Measurements from ENCODE around the gene PDGFRB.

PDGFRB gene

GRCh38 chr5:150140830-150141229 lies 14.8 kb downstream of the PDGFRB start:
- peaks cover 8% of the 10 kb centered on the region for H3K4me1 ChIP-seq (ENCODE audit: control insufficient read depth, insufficient read depth, low read length)
- no peaks in the 10 kb centered on the region for H3K36me3 ChIP-seq (ENCODE audit: control insufficient read depth, insufficient read depth, low read length)
- no peaks in the 10 kb centered on the region for H3K9me3 ChIP-seq (ENCODE audit: control insufficient read depth, insufficient read depth, low read length)
- H3K27me3 ChIP-seq (ENCODE audit: control insufficient read depth, insufficient read depth, low read length): no peaks in the 10 kb centered on the region
- H3K4me3 ChIP-seq (ENCODE audit: low read depth, low read length): no peak overlapping the region
- no peak overlapping the region for H3K9ac ChIP-seq (ENCODE audit: low read depth, low read length)

- Histone ChIP-seq H3K4me1 (ENCODE audit: control insufficient read depth, insufficient read depth, low read length) (peaks cover 8% of the 10 kb centered on the region), H3K4me3 (ENCODE audit: low read depth, low read length) (no peak overlapping the region), H3K9me3 (ENCODE audit: control insufficient read depth, insufficient read depth, low read length) (no peaks in the 10 kb centered on the region), H3K9ac (ENCODE audit: low read depth, low read length) (no peak overlapping the region), H3K27me3 (ENCODE audit: control insufficient read depth, insufficient read depth, low read length) (peaks cover 12% of the 10 kb centered on the region), H3K36me3 (ENCODE audit: control insufficient read depth, insufficient read depth, low read length) (no peaks in the 10 kb centered on the region)
Observed at GRCh38 chr5:150139334-150139733, 16.3 kb downstream of the PDGFRB start.

- H3K9ac ChIP-seq (ENCODE audit: low read depth, low read length): no peak overlapping the region
- peaks cover 17% of the 10 kb centered on the region for H3K27me3 ChIP-seq (ENCODE audit: control insufficient read depth, insufficient read depth, low read length)
- H3K4me1 ChIP-seq (ENCODE audit: control insufficient read depth, insufficient read depth, low read length): peaks cover 5% of the 10 kb centered on the region
- H3K9me3 ChIP-seq (ENCODE audit: control insufficient read depth, insufficient read depth, low read length): no peaks in the 10 kb centered on the region
- H3K36me3 ChIP-seq (ENCODE audit: control insufficient read depth, insufficient read depth, low read length): no peaks in the 10 kb centered on the region
- H3K4me3 ChIP-seq (ENCODE audit: low read depth, low read length): no peak overlapping the region
Observed at GRCh38 chr5:150138551-150139265, 16.9 kb downstream of the PDGFRB start.

- no peaks in the 10 kb centered on the region for H3K9me3 ChIP-seq (ENCODE audit: control insufficient read depth, insufficient read depth, low read length)
- no peak overlapping the region for H3K4me3 ChIP-seq (ENCODE audit: low read depth, low read length)
- H3K36me3 ChIP-seq (ENCODE audit: control insufficient read depth, insufficient read depth, low read length): no peaks in the 10 kb centered on the region
- peaks cover 5% of the 10 kb centered on the region for H3K4me1 ChIP-seq (ENCODE audit: control insufficient read depth, insufficient read depth, low read length)
- peaks cover 21% of the 10 kb centered on the region for H3K27me3 ChIP-seq (ENCODE audit: control insufficient read depth, insufficient read depth, low read length)
- no peak overlapping the region for H3K9ac ChIP-seq (ENCODE audit: low read depth, low read length)
Observed at GRCh38 chr5:150137997-150138396, 17.6 kb downstream of the PDGFRB start.

- Histone ChIP-seq H3K4me1 (ENCODE audit: control insufficient read depth, insufficient read depth, low read length) (peaks cover 5% of the 10 kb centered on the region), H3K36me3 (ENCODE audit: control insufficient read depth, insufficient read depth, low read length) (no peaks in the 10 kb centered on the region), H3K9ac (ENCODE audit: low read depth, low read length) (no peak overlapping the region), H3K27me3 (ENCODE audit: control insufficient read depth, insufficient read depth, low read length) (peaks cover 24% of the 10 kb centered on the region), H3K9me3 (ENCODE audit: control insufficient read depth, insufficient read depth, low read length) (no peaks in the 10 kb centered on the region), H3K4me3 (ENCODE audit: low read depth, low read length) (no peak overlapping the region)
Observed at GRCh38 chr5:150137168-150137957, 18.3 kb downstream of the PDGFRB start.

- Histone ChIP-seq H3K36me3 (ENCODE audit: control insufficient read depth, insufficient read depth, low read length) (no peaks in the 10 kb centered on the region), H3K9ac (ENCODE audit: low read depth, low read length) (no peak overlapping the region), H3K4me1 (ENCODE audit: control insufficient read depth, insufficient read depth, low read length) (peaks cover 5% of the 10 kb centered on the region), H3K4me3 (ENCODE audit: low read depth, low read length) (no peak overlapping the region), H3K9me3 (ENCODE audit: control insufficient read depth, insufficient read depth, low read length) (no peaks in the 10 kb centered on the region), H3K27me3 (ENCODE audit: control insufficient read depth, insufficient read depth, low read length) (peaks cover 31% of the 10 kb centered on the region)
Observed at GRCh38 chr5:150136305-150137167, 19.1 kb downstream of the PDGFRB start.

- no peak overlapping the region for H3K9ac ChIP-seq (ENCODE audit: low read depth, low read length)
- no peaks in the 10 kb centered on the region for H3K36me3 ChIP-seq (ENCODE audit: control insufficient read depth, insufficient read depth, low read length)
- H3K27me3 ChIP-seq (ENCODE audit: control insufficient read depth, insufficient read depth, low read length): peaks cover 36% of the 10 kb centered on the region
- H3K4me1 ChIP-seq (ENCODE audit: control insufficient read depth, insufficient read depth, low read length): peaks cover 11% of the 10 kb centered on the region
- no peak overlapping the region for H3K4me3 ChIP-seq (ENCODE audit: low read depth, low read length)
- no peaks in the 10 kb centered on the region for H3K9me3 ChIP-seq (ENCODE audit: control insufficient read depth, insufficient read depth, low read length)
Observed at GRCh38 chr5:150135557-150136304, 19.9 kb downstream of the PDGFRB start.

- no peaks in the 10 kb centered on the region for H3K9me3 ChIP-seq (ENCODE audit: control insufficient read depth, insufficient read depth, low read length)
- peaks cover 42% of the 10 kb centered on the region for H3K27me3 ChIP-seq (ENCODE audit: control insufficient read depth, insufficient read depth, low read length)
- H3K4me1 ChIP-seq (ENCODE audit: control insufficient read depth, insufficient read depth, low read length): peaks cover 15% of the 10 kb centered on the region
- no peaks in the 10 kb centered on the region for H3K36me3 ChIP-seq (ENCODE audit: control insufficient read depth, insufficient read depth, low read length)
- no peak overlapping the region for H3K4me3 ChIP-seq (ENCODE audit: low read depth, low read length)
- H3K9ac ChIP-seq (ENCODE audit: low read depth, low read length): no peak overlapping the region
Observed at GRCh38 chr5:150134198-150134588, 21.5 kb downstream of the PDGFRB start.

GRCh38 chr5:150133581-150134197 lies 22.0 kb downstream of the PDGFRB start:
- H3K4me3 ChIP-seq (ENCODE audit: low read depth, low read length): no peak overlapping the region
- no peak overlapping the region for H3K9ac ChIP-seq (ENCODE audit: low read depth, low read length)
- H3K36me3 ChIP-seq (ENCODE audit: control insufficient read depth, insufficient read depth, low read length): no peaks in the 10 kb centered on the region
- H3K27me3 ChIP-seq (ENCODE audit: control insufficient read depth, insufficient read depth, low read length): peaks cover 47% of the 10 kb centered on the region
- no peaks in the 10 kb centered on the region for H3K9me3 ChIP-seq (ENCODE audit: control insufficient read depth, insufficient read depth, low read length)
- H3K4me1 ChIP-seq (ENCODE audit: control insufficient read depth, insufficient read depth, low read length): peaks cover 12% of the 10 kb centered on the region

GRCh38 chr5:150132740-150133139 lies 22.9 kb downstream of the PDGFRB start:
- Histone ChIP-seq H3K4me1 (ENCODE audit: control insufficient read depth, insufficient read depth, low read length) (peaks cover 12% of the 10 kb centered on the region), H3K27me3 (ENCODE audit: control insufficient read depth, insufficient read depth, low read length) (peaks cover 47% of the 10 kb centered on the region), H3K9ac (ENCODE audit: low read depth, low read length) (no peak overlapping the region), H3K9me3 (ENCODE audit: control insufficient read depth, insufficient read depth, low read length) (no peaks in the 10 kb centered on the region), H3K36me3 (ENCODE audit: control insufficient read depth, insufficient read depth, low read length) (no peaks in the 10 kb centered on the region), H3K4me3 (ENCODE audit: low read depth, low read length) (no peak overlapping the region)

Data from iPS-15b (cell line).